Ovary (tissue), 3 donors: ENCODE results near the gene ELOVL5.

Experiments
- CTCF ChIP-seq, 3 donors: fragments of 450-650 bp in 2 of 3; fragments of 200-600 bp in 1 of 3; IDR thresholded peaks; one replicate each; pipeline versions ENCODE4 v1.5.1 to v1.8.0; 2016 to 2022; ENCODE audit warnings: antibody characterized with exemption in 3 of 3, mild to moderate bottlenecking in 1 of 3
- EP300 ChIP-seq: sonication (generic); formaldehyde crosslinking; IDR thresholded peaks from one replicate; pipeline ENCODE4 v1.6.1; 2017; ENCODE audit warnings: antibody characterized with exemption
- POLR2A ChIP-seq: fragments of 450-650 bp; IDR thresholded peaks from one replicate; pipeline ENCODE4 v1.6.1; 2017; ENCODE audit warnings: antibody characterized with exemption, mild to moderate bottlenecking, moderate library complexity
- donor health status: DM: no; HTN: no; CAD: no.

- no peak for TF ChIP-seq POLR2A
- no peak for TF ChIP-seq CTCF (IDR thresholded peaks at IDR 0.05)
- TF ChIP-seq EP300: no peak
Observed at GRCh38 chr6:53328375-53328774, 20.4 kb downstream of the ELOVL5 start.
